K562 (cell line): ENCODE results near the gene HCN3. TPM values are rescaled to one million over a fixed set of nuclear protein-coding genes. Genes with fewer than 3 reads are reported as not detected.
A peak's percentile ranks its signal among the peaks of the same experiment; 100 is the strongest.

Source experiments
- ADNP ChIP-seq: fragments of 200-800 bp; sonication (Bioruptor generic); IDR thresholded peaks from 2 replicates; pipeline ENCODE4 v1.6.1; 2016; ENCODE audit warnings: missing genetic modification characterization, missing compliant biosample characterization
- ATF1 ChIP-seq, 2 experiments: fragments of 450-650 bp in 1 of 2; IDR thresholded peaks; 2 replicates each; pipeline ENCODE4 v1.6.1; 2016; ENCODE audit warnings: missing compliant biosample characterization in 1 of 2, missing genetic modification characterization in 1 of 2
- ATF7 ChIP-seq: fragments of 450-650 bp; IDR thresholded peaks from 2 replicates; pipeline ENCODE4 v1.7.1; 2014; ENCODE audit warnings: mild to moderate bottlenecking, moderate library complexity
- BRD9 ChIP-seq: fragments of 450-650 bp; IDR thresholded peaks from 2 replicates; pipeline ENCODE4 v1.6.1; 2018; ENCODE audit warnings: low read depth; ENCODE audit not compliant: partially characterized antibody
- CHD1 ChIP-seq: fragments of 200-600 bp; sonication (generic); IDR thresholded peaks from one replicate; pipeline ENCODE4 v1.6.1; 2012; ENCODE audit warnings: mild to moderate bottlenecking, moderate library complexity, low read length, inconsistent platforms
- EZH2 ChIP-seq: IDR thresholded peaks from 2 replicates; pipeline ENCODE4 v1.6.1; 2012; ENCODE audit warnings: low read depth, mild to moderate bottlenecking, inconsistent platforms, low read length, borderline replicate concordance
- FOXA1 ChIP-seq: fragments of 450-650 bp; IDR thresholded peaks from 2 replicates; pipeline ENCODE4 v1.6.1; 2016; ENCODE audit warnings: mild to moderate bottlenecking, borderline replicate concordance
- HCFC1 ChIP-seq: IDR thresholded peaks from 2 replicates; pipeline ENCODE4 v1.6.1; 2012; ENCODE audit warnings: low read depth, low read length, improper control_type of control experiment
- L3MBTL2 ChIP-seq: fragments of 450-650 bp; IDR thresholded peaks from 2 replicates; pipeline ENCODE4 v1.6.1; 2016; ENCODE audit warnings: mild to moderate bottlenecking, moderate library complexity
- MAFG ChIP-seq: fragments of 450-650 bp; conservative IDR thresholded peaks from 2 replicates; pipeline ENCODE4 v1.6.1; 2016; ENCODE audit warnings: missing genetic modification characterization, missing compliant biosample characterization
- NONO ChIP-seq, 2 experiments: fragments of 200-400 bp in 1 of 2; fragments of 450-650 bp in 1 of 2; formaldehyde crosslinking in 1 of 2; IDR thresholded peaks; 2 replicates each; pipeline ENCODE4 v1.6.1; 2017; ENCODE audit warnings: low read depth in 2 of 2, mild to moderate bottlenecking in 2 of 2, moderate library complexity in 2 of 2, low read length in 1 of 2
- PHB ChIP-seq: fragments of 250-450 bp; sonication (Bioruptor Pico); IDR thresholded peaks from 2 replicates; pipeline ENCODE4 v1.5.0; 2021
- PML ChIP-seq: IDR thresholded peaks from 2 replicates; pipeline ENCODE4 v1.6.1; 2012; ENCODE audit warnings: low read length, inconsistent platforms
- POLR2B ChIP-seq: fragments of 450-650 bp; IDR thresholded peaks from 2 replicates; pipeline ENCODE4 v1.6.1; 2018; ENCODE audit warnings: low read depth; ENCODE audit not compliant: partially characterized antibody
- SAFB2 ChIP-seq: fragments of 200-400 bp; formaldehyde crosslinking; IDR thresholded peaks from 2 replicates; pipeline ENCODE4 v1.6.1; 2018; ENCODE audit warnings: borderline replicate concordance, low read length, low read depth, moderate library complexity; ENCODE audit not compliant: severe bottlenecking
- SAP30 ChIP-seq: fragments of 200-600 bp; sonication (generic); IDR thresholded peaks from 2 replicates; pipeline ENCODE4 v1.6.1; 2012; ENCODE audit warnings: borderline replicate concordance, low read depth, mild to moderate bottlenecking, moderate library complexity, low read length, control low read depth, inconsistent platforms; ENCODE audit not compliant: insufficient read depth, poor library complexity, severe bottlenecking
- THRAP3 ChIP-seq: fragments of 450-650 bp; IDR thresholded peaks from 2 replicates; pipeline ENCODE4 v1.6.1; 2016; ENCODE audit warnings: mild to moderate bottlenecking, inconsistent platforms, borderline replicate concordance
- ZBTB40 ChIP-seq, 2 experiments: fragments of 450-650 bp in 1 of 2; sonication (generic) in 1 of 2; formaldehyde crosslinking in 1 of 2; IDR thresholded peaks; 2 replicates each; pipeline versions ENCODE4 v1.7.1 to v1.9.0; 2016 to 2022; ENCODE audit warnings: inconsistent platforms in 1 of 2, mild to moderate bottlenecking in 1 of 2, missing genetic modification reagents in 1 of 2
- ZNF444 ChIP-seq: fragments of 250-450 bp; sonication (Bioruptor Pico); IDR thresholded peaks from 2 replicates; pipeline ENCODE4 v1.4.0; 2020; ENCODE audit warnings: mild to moderate bottlenecking, moderate library complexity
- polyA plus RNA-seq, 8 experiments: library from polyadenylated mRNA; depleted of rRNA in 4 of 8; stranded (reverse) in 5 of 8; unstranded in 3 of 8; fragments of >200 nt; fragmentation: Nextera tagmentation in 2 of 8; fragmentation: Illumina TruSeq in 1 of 8; extraction: Ambion mirVana in 2 of 8; extraction: Trizol in 1 of 8; gene quantifications; 2 replicates each; pipeline versions ENCODE4 v1.2.1 to v1.2.3, GENCODE V29; 2011 to 2014; ENCODE audit warnings: inconsistent platforms in 1 of 8, missing spikeins in 1 of 8
- total RNA-seq, 7 experiments: library from RNA; depleted of rRNA in 6 of 7; stranded (reverse); fragments of >200 nt in 6 of 7; fragmentation: Illumina TruSeq in 2 of 7; extraction: Trizol in 2 of 7; gene quantifications; 2 replicates each; pipeline versions ENCODE4 v1.2.1 to v1.2.3, GENCODE V29; 2011 to 2021; ENCODE audit warnings: low replicate concordance in 1 of 7

Gene HCN3
- total and polyA plus RNA-seq, 9 of the 15 experiments (the other 6 are each of a cell fraction or from before 2014, with no cell fraction given), result 0.91 to 9.7 (median 3.9) TPM

GRCh38 chr1:155277070-155277901 is at the start of gene HCN3 (continued):
- 0 out of 2 replicates have a peak, but pooled peaks have one; percentile 13 for TF ChIP-seq ZBTB40 (IDR thresholded peaks at IDR 0.05)
- TF ChIP-seq ZBTB40 (CRISPR knock-in tag; IDR thresholded peaks at IDR 0.05), result no peak
- TF ChIP-seq FOXA1, result no peak
- TF ChIP-seq ATF7, result peak; percentile 71; the same call in 1 of the 2 replicates
- no peak for TF ChIP-seq EZH2
- TF ChIP-seq NONO (IDR thresholded peaks at IDR 0.05; ENCODE audit: low read depth in 2 of 2, low read length in 1 of 2), result peak in 1 of 2 experiments; percentile 50; a peak in 1 of 4 replicates
- peak; percentile 65 for TF ChIP-seq CHD1
- TF ChIP-seq PHB, result no peak
- peak; percentile 87 for TF ChIP-seq SAP30
- no peak for TF ChIP-seq MAFG (tag)
- TF ChIP-seq PML, result no peak
- TF ChIP-seq POLR2B, result no peak
- TF ChIP-seq ADNP (tag), result no peak
- no peak for TF ChIP-seq THRAP3
- TF ChIP-seq BRD9, result no peak
- no peak for TF ChIP-seq SAFB2
- 0 out of 2 replicates have a peak, but pooled peaks have one; percentile 21 for TF ChIP-seq HCFC1
- TF ChIP-seq ZNF444, result no peak
- TF ChIP-seq ATF1 (CRISPR knock-in tag; IDR thresholded peaks at IDR 0.05), result no peak
- peak; percentile 54 for TF ChIP-seq ATF1 (tag; IDR thresholded peaks at IDR 0.05)
- TF ChIP-seq L3MBTL2, result peak; percentile 95
